GM11168 (cell line): Measurements from ENCODE around the gene JUN.

ENCODE experiments used
- in situ Hi-C: fragments of 300-500 bp; cut with MboI; formaldehyde crosslinking; loops from one replicate; pipeline ENCODE4 v1.12.0; 2022; ENCODE audit warnings: low sequenced_read_pairs; ENCODE audit not compliant: unreplicated experiment

The JUN gene

DNA sequence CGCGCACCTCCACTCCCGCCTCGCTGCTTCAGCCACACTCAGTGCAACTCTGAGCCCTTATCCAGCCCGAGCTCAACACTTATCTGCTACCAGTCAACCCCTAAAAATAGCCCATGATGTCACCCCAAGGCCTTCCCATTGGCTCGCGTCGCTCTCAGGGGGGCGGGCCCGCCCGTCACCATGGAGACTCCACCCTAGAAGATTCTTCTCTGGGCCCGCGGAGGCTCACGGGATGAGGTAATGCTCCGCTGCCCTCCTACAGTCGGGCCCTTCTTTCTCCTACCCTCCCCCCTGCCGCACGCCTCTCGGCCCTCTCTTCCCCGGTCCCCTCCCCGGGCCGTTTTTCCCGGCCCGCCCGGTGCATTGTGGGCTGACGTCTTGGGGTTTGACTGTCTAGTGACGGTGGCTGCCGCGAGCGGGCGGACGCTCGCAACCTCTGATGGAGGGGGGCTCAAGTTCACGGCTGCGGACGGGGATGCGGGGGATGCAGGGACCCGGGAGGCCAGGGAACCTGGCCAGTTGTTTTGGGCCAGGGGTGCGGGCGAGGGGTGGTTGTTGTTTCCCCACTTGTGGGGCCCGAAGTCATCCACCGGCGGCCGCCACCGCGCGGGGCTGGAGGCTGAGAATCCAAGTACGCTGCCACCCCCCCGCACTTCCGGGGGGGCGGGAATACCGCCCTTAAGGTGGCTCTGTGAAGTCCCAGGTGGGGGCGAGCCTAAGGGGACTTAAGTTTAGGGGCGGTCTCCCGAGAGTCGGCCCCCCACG is at the start of gene JUN:
JUN (minus strand) TSS at position 55 of the 765 bp plus-strand sequence. CDS start 977 bp downstream, outside the sequence.
- in situ Hi-C loops, result loop anchor here (25.0 kb wide), 2 partner anchors 228 to 503 kb away; partner anchors contain the start of gene FGGY

DNA sequence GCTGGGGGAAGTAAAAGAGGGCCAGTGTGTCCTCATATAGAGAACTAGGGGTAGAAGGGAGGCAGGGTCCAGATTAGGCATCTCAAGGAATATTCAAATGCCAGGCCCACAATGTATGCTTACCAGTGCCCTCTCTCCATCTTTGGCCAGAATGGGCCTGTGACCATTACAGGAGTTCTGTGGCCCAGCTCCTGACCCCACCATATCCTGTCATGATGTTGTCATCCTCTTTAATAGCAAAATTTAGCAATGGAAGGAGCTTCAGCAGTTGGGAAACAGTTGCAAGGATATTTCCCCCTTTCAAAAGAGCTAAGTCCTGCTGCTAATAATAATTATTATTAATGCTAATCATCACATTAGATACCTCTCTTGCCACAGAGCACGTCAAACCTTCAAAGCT is 49.3 kb upstream of the JUN start:
- in situ Hi-C loops, result no loop called here

DNA sequence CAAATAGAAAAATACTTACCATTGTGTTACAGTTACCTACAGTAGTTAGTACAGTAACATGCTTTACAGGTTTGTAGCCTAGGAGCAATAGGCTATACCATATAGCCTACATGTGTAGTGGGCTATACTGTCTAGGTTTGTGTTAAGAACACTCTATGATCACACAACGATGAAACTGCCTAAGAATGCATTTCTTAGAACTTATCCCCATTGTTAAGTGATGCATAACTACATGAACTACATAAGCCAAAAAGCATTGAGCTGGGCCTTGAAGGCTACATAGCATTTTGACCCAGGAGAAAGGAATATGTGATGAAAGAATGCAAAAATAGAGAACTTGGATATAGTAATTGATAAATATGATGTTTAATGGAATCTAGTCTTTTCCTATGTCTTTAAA is 46.4 kb upstream of the JUN start:
- in situ Hi-C loops, result no loop called here

DNA sequence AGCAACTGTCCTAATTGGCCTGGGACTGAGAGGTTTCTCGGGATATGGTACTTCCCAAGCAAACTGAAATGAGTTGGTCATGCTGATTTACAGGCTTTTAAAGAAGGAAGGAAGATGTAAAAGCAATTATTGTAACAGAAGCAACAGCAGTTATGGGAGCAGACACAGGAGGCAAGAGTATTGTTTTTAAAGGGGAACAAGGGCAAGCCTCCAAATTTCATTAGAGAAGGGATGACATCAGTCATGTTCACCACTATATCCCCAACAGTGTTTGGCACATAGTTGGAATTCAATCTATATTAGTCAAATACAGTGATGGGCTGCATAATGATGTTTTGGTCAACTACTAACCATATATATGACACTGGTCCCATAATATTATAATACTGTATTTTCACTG is 46.0 kb upstream of the JUN start:
- in situ Hi-C loops, result no loop called here

DNA sequence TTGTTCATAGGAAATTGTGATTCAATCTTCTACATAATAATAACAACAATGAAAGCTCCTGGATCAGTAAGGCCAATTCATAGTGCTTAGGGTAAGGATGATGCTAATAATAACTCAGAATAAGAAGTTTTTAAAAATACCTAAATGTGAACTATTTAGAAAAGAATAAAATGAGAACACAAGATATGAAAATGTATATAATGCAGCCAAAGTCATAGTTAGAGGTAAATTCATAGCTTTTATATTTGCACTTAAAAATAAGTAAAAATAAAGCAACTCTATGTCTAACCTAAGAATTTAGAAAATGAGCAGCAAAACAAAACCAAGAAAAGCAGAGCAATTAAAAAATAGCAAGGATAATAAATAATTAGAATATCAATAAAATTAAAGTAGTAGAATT is 43.5 kb upstream of the JUN start:
- in situ Hi-C loops, result no loop called here

DNA sequence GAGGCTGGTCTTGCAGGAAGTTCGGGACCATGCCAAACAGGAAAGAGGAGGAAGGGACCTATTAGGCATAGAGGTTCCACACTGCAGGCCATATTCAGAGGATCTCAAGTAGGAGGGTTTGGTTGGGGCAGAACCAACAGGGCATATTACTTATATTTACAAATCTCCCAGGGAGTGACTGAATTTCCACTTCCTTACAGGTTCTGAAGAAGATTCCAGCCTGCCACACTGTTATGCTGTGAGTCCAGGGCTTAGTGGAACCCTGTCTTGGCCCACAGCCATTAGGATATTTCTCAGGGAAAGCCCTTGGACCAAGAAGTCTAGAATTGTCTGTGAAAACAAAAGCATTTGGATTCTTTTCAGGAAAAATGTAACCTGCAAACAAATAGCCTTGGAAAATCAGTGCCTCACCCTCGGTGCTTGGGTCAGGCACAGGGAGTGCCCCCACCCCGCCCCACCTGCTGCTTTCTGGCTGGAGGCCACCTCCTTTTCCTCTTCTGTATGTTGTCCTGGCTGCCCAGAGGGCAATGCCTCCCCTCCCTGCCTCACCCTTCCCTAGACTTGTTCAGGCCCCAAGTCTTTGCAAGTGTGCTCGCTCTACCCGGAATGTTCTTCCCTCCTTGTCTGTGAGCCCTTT is 41.0 kb upstream of the JUN start:
- in situ Hi-C loops, result no loop called here

DNA sequence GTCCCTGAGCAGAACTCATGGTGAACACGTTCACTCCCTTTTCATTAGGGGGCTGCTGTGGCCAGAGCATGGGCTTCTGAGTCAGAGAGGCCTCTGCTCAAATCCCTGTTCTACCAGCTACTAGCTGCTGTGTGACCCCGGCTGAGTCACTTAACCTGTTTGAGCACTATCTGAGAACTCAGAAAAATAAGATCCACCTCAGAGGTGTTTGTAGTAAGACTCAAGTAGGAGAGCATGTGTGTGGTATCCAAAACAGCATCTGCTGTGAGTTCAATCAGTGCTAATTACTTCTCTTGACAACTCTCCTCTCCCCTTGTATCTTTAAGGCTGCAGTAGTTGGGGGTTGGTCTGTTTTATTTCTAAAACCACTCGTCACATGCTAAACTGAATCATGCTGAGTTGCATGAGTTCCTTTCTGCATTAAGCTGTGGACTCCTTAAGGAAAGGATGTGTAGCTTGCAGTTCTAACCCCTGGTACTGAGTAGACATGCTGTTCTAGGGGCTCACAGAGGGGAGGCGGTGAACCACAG is 39.7 kb upstream of the JUN start:
- in situ Hi-C loops, result no loop called here

DNA sequence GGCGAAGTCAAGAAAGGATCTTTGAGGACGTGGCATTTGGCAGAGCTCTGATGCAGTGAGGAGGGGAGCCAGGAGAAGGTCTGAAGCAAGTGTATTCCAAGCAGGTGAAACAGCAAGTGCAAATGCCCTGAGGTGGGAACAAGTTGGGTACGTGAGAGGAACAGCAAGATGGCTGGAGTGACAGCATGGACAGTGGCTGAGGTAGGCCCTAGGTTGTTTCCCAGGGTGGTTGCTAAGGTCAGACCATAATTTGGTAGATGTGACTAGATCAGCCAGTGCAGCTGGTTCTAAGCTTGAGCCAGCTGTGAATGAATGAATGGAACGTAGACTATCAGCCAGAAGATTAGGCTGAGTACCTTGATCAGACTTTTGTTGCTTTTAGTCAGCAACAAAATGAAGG is 37.5 kb upstream of the JUN start:
- in situ Hi-C loops, result no loop called here

DNA sequence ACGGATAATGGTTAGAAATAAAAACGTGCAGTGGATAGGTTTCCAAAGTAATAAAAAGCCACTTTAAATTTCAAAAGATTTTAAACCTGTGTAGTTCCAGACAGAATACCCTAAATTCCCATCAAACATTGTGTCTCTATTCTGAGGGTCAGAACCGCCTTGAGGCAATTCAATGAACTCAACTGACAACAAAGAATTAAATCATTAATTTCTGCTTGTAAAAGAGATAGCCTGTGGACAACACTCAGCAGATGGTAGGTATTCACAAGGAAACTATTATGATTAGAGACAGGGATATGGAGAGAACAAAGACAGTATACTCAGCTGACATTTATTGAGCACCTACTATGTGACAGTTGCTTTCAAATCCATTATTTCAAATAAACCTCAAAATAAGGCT is 35.1 kb upstream of the JUN start:
- in situ Hi-C loops, result no loop called here

DNA sequence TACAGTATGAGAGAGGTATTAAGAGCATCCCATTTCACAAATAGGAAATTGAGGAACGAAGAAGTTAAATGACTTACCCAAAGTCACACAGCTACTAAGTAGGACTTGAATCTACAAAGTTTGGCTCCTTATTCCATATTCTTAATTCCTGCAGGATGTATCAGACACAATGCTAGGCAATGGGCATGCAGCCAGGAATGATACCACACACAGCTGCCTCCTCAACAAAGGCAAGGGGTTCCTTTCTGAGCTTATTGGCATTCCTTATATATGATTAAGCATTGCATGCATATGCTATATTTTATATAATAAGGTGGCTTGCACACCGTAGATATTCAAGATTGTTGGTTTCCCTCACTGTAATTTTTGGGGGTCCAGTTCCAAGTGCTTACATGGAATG is 34.2 kb upstream of the JUN start:
- in situ Hi-C loops, result no loop called here

DNA sequence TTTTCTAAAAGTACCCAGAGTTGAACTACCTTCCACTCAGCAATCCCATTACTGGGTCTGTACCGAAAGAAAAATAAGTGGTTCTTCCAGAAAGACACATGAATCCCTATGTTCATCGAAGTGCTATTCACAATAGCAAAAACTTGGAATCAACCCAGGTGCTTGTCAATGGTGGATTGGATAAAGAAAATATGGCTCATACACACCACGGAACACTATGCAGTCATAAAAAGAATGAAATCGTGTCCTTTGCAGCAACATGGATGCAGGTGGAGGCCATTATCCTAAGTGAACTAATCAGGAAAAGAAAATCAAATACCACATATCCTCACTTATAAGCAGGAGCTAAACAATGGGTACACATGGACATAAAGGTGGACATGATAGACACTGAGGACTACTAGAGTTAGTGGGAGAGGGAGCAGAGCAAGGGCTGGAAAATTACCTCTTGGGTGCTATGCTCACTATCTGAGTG is 32.9 kb upstream of the JUN start:
- in situ Hi-C loops, result no loop called here

DNA sequence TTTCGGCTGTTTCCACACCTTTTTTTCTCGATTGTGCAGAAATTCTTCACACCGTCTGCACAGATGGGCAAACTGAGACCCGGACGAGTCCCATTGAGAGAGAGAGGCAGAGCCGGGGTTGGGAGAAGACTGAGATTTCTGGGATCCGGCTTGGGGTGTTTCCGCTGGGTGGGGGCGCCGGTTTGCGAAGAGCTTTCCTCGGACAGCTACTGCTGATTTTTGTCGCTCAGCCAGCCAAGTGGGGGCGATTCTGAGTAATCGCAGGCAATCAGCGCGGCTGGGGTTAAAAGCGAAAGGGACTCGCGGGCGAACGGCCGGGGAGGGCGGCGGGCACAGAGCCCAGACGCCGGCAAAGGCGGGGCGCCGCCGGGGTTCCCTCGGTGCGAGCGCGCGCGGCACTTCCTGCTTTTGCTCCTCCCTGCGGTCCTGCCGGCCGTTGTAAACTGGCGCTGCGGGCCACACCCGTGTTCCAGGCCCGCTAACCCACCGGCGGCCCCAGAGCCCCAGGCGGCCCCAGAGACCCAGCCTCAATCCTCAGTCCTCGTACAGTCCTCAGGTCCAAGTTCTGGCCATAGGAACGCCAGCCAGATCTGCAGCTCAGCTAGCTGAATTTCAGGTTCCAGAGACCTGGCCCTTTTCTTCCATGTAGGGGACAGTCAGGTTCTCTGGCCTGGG is 32.4 kb upstream of the JUN start:
- in situ Hi-C loops, result no loop called here

DNA sequence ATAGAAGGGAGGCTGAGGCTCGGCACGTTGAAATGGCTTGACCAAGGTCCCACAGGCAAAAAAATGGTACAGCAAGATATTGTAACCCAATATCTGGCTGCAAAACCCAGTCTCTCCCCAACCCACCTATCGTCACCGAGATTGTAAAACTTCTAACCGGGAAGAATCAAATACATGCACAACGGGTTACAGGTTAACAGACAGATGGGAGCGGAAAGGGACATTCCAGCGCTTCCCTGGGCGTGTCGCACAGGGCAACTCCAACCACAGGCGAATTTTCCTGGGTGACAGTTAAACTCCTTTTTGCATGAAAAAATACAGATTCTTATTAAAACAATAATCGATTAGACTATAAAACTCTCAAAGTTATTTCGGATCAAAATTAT is 31.8 kb upstream of the JUN start:
- in situ Hi-C loops, result no loop called here

DNA sequence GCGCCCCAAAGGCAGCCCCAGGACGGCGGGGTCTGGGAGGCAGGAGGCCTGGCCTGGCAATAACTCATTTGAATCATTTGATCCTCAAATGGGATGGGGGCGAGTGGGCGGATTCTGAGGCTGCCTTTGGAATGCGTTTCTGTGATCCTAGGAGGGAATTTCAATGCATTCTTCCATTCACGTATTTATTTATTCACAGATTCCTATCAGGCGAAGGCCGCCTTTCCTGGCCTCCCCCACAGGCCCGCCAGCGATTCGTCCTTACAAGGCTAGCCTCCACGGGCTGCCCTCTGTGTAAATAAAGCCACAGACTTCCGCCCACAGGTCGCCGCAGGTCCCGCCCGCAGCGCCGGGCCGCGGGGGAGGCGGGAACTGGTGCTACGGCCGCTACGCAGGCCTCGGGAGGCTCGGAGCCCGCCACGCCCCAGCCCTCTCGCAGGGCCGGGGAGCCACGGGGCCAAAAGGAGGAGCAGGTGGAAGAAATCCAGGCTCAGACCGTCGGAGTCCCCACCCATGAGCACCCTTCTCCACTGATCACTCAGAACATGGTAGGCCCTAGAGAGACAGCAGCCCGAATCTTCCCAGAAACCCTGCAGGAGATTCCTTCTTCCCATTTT is 31.3 kb upstream of the JUN start:
- in situ Hi-C loops, result no loop called here

DNA sequence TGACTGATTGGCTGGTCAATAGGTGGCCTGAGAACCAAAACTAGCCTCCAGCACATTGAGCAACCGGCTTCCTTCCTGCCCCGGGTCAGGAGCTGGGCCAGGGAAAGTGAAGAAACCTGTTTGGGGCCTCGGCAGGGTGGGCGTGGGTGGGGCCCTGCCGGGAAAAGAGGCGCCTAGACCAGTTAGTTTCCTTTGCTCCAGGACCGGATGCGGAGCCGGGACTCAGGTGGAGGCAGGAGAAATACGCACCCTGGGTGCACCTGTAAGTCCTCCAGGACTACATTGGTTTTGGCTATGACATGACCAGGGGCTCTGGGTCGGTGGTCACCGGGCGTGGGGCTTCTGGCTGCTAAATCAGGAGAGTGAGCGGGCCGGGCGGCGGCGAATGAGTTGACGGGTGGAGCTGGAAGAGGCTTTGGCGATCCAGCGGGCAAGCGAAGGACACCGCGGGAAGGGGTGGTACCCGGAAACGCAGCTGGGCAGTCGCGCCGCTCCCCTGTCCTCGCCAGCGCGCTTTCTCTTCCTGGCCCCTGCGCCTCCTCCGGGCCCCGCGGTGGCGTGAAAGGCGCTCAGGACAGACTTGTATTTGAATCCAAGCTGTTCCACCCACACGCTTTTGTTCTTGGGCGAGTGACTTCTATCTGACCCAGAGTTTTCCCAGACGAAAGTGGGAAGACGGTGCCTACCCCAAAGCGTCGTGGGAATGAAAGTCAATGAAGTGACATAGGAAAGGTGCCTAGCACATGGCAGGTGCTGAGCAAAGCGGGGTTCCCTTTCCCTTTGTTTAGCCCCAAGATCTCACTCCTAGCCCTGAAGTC is 30.6 kb upstream of the JUN start:
- in situ Hi-C loops, result no loop called here

DNA sequence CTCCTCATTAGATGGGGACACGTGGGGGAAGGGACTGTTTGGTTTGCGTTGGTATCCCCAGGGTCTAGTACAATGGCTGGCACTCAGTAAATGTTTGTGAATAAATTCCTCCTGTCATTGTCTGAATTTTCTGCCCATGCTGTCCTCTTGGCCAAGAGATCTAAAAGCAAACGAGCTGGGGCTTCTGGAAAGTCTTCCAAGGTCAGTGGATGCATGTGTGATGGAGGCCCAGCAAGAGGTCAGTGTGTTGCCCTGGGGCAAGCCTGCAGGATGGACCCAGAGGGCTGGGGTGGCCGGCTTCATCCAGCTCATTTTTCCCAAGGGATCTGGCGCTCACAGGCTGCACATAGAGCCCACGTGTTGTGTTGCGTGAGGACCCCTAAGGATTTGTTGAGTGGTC is 30.0 kb upstream of the JUN start:
- in situ Hi-C loops, result no loop called here

DNA sequence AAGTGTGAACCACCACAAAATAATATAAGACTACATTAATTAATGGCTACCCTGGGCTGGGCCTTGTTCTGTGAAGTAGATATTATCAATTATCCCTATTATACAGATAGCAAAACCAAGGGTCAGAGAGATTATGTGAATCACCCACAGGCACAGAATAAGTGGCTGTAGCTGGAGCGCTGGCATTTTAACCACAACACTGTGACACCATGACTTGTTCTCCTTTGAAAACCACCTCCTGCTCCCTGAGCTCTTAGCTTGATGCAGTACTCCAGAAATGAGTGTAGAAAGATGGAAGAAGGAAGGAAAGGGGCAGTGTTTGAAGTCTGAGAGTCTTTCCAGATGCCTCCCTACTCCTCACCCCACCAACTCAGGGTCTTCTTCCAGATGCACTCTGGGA is 29.5 kb upstream of the JUN start:
- in situ Hi-C loops, result no loop called here

DNA sequence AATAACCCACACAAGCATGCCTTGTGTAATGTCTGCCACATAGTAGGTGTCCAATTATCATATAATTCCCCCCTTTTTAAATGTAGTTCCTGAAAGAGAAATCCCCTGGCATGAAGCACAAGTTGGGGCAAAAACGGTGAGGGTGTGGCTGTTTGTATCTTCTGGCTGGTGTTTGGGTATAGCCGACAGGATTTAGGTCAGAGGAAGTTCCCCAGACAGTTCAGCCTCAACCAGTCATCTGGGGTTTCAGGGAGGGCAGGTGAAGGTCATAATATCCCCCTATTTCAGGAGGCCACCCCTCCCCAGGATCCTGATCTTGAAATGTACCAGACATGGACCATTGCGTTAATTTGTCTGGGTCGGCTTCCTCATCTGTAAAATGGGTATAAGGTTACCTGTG is 29.1 kb upstream of the JUN start:
- in situ Hi-C loops, result no loop called here

DNA sequence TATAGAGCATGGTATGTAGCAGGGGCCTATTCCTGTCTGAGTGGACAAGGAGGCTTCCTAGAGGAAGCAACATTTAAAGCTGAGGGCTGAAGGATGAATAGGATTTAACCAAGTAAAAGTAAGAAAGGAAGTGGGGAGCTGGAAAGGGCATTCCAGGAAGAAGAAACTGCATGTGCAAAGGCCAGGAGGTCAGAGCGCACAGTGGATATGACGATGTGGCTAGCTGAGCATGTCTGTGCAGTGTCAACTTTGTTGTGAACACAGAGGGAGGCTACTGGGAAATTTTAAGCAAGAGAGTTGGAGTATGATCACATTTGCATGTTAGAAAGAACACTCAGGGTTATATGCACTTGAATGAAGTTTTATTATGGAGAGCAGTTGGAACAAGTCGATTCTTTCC is 28.6 kb upstream of the JUN start:
- in situ Hi-C loops, result no loop called here

DNA sequence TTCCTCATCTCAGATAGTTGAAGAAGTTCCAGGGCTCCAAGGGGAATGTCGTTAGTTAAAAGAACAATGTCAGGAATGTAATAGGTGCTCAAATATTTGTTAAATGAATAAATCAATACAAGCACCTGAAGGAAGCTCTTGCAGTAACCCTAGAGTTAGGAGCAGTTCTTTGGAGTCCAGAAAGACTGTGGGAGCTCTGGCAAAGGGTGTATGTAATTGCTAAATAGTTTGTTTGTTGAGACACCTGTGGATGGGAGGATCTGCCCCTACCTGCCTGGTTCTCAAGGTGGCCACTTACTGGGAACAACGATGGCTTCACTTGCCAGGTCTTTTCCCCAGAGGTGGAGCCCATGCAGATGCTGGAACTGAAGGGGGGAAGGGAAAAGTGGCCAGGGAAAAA is 27.5 kb upstream of the JUN start:
- in situ Hi-C loops, result no loop called here
